GM19193 (cell line): ENCODE data around the gene ANO2.

Source experiments
- POLR2A ChIP-seq: IDR thresholded peaks from 4 replicates; pipeline ENCODE4 v1.6.1; 2011; ENCODE audit not compliant: insufficient read depth, insufficient read length; ENCODE audit errors: extremely low read depth

ANO2 gene

GRCh38 chr12:5884866-5885265 lies 60.2 kb downstream of the ANO2 start:
- no peak for TF ChIP-seq POLR2A

DNA sequence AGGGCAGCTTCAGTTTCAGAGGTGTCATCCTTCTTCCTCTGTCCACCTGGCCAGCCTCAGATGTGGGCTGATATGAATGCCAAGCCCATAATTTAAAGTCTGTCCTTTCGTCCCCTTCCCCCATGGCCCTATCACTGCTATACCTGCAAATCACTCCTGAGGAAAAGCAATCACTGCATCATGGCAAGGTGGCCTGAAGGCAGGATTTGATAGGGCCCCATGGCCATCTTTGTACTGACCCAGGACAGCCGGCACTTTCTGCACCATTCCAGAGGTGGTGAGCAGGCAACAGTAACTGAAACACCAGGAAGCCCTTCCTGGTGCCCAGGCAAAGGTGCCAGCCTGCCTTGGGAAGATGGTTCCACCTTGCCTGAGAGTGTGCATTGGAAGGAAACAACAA lies 60.8 kb downstream of the ANO2 start:
- no peak for TF ChIP-seq POLR2A

GRCh38 chr12:5882511-5883190 lies 62.4 kb downstream of the ANO2 start:
- no peak for TF ChIP-seq POLR2A

GRCh38 chr12:5881666-5882065 lies 63.4 kb downstream of the ANO2 start:
- no peak for TF ChIP-seq POLR2A

GRCh38 chr12:5881101-5881606 lies 63.9 kb downstream of the ANO2 start:
- TF ChIP-seq POLR2A = no peak

GRCh38 chr12:5875851-5876250 lies 69.2 kb downstream of the ANO2 start:
- TF ChIP-seq POLR2A = no peak

- TF ChIP-seq POLR2A = no peak
Observed at GRCh38 chr12:5874514-5874913, 70.5 kb downstream of the ANO2 start.

DNA sequence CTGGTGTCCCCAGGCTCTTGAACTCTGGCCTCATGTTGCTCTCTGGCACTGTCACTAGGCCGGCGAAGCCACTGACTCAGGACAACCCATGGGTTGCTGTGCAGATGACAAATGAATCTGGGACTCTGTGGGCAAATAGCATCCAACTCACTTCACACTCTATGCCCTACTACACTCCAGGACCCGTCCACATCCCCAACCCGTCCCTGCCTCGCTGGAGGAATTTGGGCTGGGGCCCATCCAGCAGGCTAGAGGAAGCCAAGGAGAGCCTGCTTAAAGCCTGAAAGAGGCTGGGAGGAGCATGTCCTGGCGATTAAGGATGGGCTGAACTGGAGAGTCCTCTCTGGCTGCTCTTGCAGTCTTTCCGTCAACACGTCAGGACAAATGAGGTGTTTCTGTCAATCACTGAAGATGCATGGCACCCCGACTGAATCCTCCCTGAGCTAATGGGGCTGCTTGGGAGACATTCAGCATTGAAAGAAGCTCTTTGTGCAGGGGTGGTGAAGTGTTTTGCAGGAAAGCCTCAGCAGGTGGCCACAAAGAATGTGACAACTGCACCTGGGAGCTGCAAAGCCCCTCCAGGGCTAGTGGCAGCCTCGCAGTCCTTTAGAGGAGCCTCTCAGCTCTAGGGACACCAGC lies 71.7 kb downstream of the ANO2 start:
- no peak for TF ChIP-seq POLR2A

GRCh38 chr12:5872745-5873144 lies 72.3 kb downstream of the ANO2 start:
- TF ChIP-seq POLR2A = no peak

DNA sequence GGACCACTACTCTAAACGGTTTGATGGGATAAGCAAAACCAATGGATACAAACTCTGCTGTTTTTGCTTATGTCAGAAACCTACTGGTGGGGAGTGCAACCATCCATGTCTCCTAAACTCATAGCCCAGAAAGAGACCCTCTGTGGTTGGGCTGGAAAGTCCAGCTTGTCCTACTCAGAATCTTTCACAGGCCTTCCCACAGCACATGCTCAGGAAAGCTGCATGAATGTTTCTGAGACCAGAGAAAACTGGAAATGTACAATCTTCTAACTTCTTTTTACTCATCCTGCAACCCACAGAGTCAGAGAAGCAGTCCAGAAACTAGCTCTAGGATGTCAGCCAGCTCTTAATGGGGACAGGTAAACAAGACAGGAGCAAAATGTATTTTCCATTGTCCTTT lies 73.3 kb downstream of the ANO2 start:
- TF ChIP-seq POLR2A = no peak

DNA sequence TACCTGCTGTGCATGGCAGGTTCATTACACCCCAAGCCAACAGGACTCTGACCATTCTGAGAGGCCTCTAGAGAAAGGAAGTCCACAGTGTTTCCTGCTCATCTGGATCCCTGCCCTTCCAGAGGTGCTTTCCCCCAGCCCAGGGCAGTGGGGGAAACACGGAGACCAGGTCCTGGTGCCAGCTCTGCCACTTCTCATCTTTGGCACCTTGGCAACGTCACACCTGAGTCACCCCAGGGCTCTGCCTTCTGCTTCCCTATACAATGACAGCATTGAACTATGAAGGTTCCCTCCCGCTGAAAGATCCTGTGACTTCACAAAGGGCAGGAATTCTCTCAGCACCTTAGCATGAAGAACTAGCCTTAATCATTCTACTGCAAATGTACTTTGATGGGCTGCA lies 74.9 kb downstream of the ANO2 start:
- TF ChIP-seq POLR2A = no peak

DNA sequence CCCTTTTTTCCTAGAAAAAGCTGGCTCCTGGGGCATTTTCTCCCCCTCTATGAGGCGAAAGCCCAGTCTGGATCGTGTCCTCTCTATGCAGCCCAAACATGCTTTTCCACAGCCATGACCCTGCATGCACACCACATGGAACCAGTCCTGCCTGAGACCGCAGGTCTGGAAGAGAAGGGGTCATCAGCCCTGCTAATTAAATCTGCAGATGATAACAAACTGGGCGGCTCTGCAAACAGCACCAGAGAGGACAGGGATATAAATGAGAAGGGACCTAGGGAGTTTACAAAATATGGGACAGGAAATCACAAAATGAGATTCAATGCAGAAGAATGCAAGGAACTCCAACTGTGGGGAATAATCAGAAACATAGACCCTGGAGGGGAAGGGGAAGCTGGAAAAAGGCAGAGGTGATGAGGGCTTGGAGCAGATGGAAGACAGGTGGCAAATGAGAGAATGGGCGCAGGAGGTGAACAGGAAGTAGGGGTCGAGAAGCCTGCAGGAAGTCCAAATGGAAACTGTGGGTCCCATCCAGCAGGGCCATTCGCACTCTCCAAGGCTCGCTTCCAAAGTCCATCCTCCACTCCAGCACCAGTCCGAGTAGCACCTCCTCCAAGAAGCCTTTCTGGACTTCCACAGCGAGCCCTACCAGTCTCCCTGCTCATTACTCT lies 76.3 kb downstream of the ANO2 start:
- no peak for TF ChIP-seq POLR2A

DNA sequence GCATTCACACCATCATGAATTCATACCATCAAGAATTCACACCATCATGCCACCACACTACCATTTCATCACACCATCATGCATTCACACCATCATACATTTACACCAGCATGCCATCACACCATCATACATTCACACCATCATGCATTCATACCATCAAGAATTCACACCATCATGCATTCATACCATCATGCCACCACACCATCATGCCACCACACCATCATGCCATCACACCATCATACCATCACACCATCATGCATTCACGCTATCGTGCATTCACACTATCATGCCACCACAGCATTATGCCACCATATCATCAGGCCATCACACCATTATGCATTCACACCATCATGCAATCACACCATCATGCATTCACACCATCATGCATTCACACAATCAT lies 79.7 kb downstream of the ANO2 start:
- no peak for TF ChIP-seq POLR2A

DNA sequence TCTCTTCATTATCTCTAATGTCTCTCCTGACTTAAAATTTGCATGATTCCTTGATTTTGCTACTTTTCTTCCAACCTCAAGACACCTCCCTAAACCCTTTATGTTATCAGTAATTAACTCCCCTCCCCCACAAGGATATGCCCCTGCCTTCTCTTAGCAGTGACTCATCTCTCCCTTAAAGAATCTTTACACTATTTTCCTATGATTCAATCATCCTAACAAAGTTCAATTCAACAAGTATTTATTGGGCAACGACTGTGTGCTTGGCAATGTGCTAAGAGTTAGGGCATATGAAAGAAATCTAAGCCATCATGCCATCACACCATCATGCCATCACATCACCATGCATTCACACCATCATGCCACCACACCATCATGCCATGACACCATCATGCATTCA lies 80.1 kb downstream of the ANO2 start:
- no peak for TF ChIP-seq POLR2A

DNA sequence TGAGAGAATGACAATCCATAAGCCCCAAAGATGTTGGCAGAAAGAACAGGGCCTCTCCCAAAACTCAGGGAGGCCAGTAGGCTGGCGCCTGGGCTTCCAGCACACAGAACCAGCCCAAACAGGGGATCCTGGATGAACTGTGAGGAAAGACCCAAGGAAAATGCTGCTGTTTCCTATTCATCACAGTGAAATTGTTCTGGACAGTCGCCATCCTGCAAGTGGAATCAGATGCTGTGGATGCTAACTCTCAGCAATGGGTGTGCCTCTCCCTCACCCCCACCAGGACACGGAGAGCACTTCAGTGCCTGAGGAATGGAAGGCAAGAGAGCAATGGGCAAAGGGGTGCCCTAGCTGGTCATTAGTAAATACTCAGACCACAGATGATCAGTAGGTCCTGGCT lies 80.8 kb downstream of the ANO2 start:
- TF ChIP-seq POLR2A = no peak

- TF ChIP-seq POLR2A = no peak
Observed at GRCh38 chr12:5861416-5861815, 83.6 kb downstream of the ANO2 start.
